ENCODE data around the gene PLEKHD1. TPM values are rescaled to one million over a fixed set of nuclear protein-coding genes. Genes with fewer than 3 reads are reported as not detected.

Gene PLEKHD1
- total and polyA plus RNA-seq, 9 of the 15 experiments (the other 6 are each of a cell fraction or from before 2014, with no cell fraction given) = not detected

- no peaks in the 10 kb centered on the region for H3K27me3 ChIP-seq (ENCODE audit: control insufficient read depth in 2 of 2, insufficient read depth in 2 of 2, low read length in 2 of 2)
- peaks cover 23% of the 10 kb centered on the region; the same call in 1 of the 3 replicates for H3K36me3 ChIP-seq (ENCODE audit: control insufficient read depth, insufficient read depth, low read length)
- ChIA-PET POLR2A (interaction anchor here (0.7 kb wide), 1 partner anchor 85 kb away, joined by 3 read pairs; no protein-coding TSS in a partner anchor), CTCF (ENCODE audit: low intra/inter-chr PET ratio) (no interaction called here)
- H3K4me1 ChIP-seq (replicated peaks in 1 of 2; ENCODE audit: control insufficient read depth in 2 of 2, insufficient read depth in 2 of 2, low read length in 2 of 2) = no peaks in the 10 kb centered on the region
- in situ Hi-C loops (cut with MboI) (no loop called here), intact Hi-C loops (cut with micrococcal nuclease) (no loop called here)
- peaks cover 9% of the 10 kb centered on the region for H3K79me2 ChIP-seq (ENCODE audit: control insufficient read depth, insufficient read depth, low read length)
- no TSS peak for BruUV-seq (replicated peaks)
- no peaks in the 10 kb centered on the region for H3K9me3 ChIP-seq (replicated peaks; ENCODE audit: control insufficient read depth, insufficient read depth, low read depth, low read length)
- peak; percentile 86 for FAIRE-seq
- H3K4me3 ChIP-seq = no peak overlapping the region
- peak in 2 of 4 experiments; percentile 16 to 47 for DNase-seq (ENCODE audit: extremely low read depth in 1 of 4, low spot score in 3 of 4)
- H3K9me1 ChIP-seq (ENCODE audit: control insufficient read depth, insufficient read depth, low read length) = no peaks in the 10 kb centered on the region
- WGBS (ENCODE audit: insufficient coverage, low coverage, missing lambda C conversion rate) = 67% methylated on average over 10 of the region's 12 CpGs
- no peak overlapping the region for H2AFZ ChIP-seq (ENCODE audit: low read depth, low read length)
- ATAC-seq = peak; percentile 93
- H3K27ac ChIP-seq (ENCODE audit: extremely low read depth, low read depth, low read length) = no peak overlapping the region
- no peaks in the 10 kb centered on the region for H4K20me1 ChIP-seq (replicated peaks; ENCODE audit: control insufficient read depth, insufficient read depth, low read length)
- no peak overlapping the region for H3K9ac ChIP-seq (ENCODE audit: insufficient read depth in 1 of 2, low read depth in 2 of 2, low read length in 2 of 2)
- H3K4me2 ChIP-seq (ENCODE audit: insufficient read depth, low read length) = no peak overlapping the region
- TF ChIP-seq SPI1 (IDR thresholded peaks at IDR 0.05; ENCODE audit: borderline replicate concordance, low read depth, low read length) = no peak
- TF ChIP-seq CEBPB (tag; IDR thresholded peaks at IDR 0.05) = no peak
- TF ChIP-seq ZBTB2 (IDR thresholded peaks at IDR 0.05) = no peak
- TF ChIP-seq KAT2B (IDR thresholded peaks at IDR 0.05; ENCODE audit: low read depth, low read length) = no peak
- TF ChIP-seq SMARCA4 (IDR thresholded peaks at IDR 0.05) = no peak
- TF ChIP-seq PRPF4 (IDR thresholded peaks at IDR 0.05; ENCODE audit: insufficient read depth, low read depth, low read length, poor library complexity, severe bottlenecking) = no peak
- TF ChIP-seq ZNF644 (tag; IDR thresholded peaks at IDR 0.05; ENCODE audit: low read depth) = no peak
- no peak for TF ChIP-seq ZNF699 (CRISPR knock-in tag; IDR thresholded peaks at IDR 0.05; ENCODE audit: insufficient replicate concordance)
- no peak for TF ChIP-seq CCNT2 (IDR thresholded peaks at IDR 0.05; ENCODE audit: borderline replicate concordance, extremely low read depth, insufficient read length, low read depth, low read length)
- TF ChIP-seq ZNF24 (IDR thresholded peaks at IDR 0.05) = no peak
- TF ChIP-seq E2F4 (CRISPR knock-in tag; IDR thresholded peaks at IDR 0.05; ENCODE audit: low read depth) = no peak
- TF ChIP-seq STAT6 (CRISPR knock-in tag; IDR thresholded peaks at IDR 0.05) = no peak
- no peak for TF ChIP-seq CLOCK (CRISPR knock-in tag; IDR thresholded peaks at IDR 0.05; ENCODE audit: borderline replicate concordance)
- TF ChIP-seq ARID1B (IDR thresholded peaks at IDR 0.05) = no peak
Observed at GRCh38 chr14:69439521-69440270, 44.8 kb upstream of the PLEKHD1 start.

Measured in K562 (cell line).